HG03064 (cell line): ENCODE data around the gene ZBTB16.

Experiments used
- ATAC-seq: cut with Tn5 transposase; IDR thresholded peaks from one replicate; pipeline ENCODE4 v1.9.1; 2021; ENCODE audit warnings: low read depth; ENCODE audit not compliant: unreplicated experiment

The ZBTB16 gene

GRCh38 chr11:114195981-114196731, 136.6 kb downstream of the ZBTB16 start:
- no peak for ATAC-seq

GRCh38 chr11:114196997-114197703, 137.6 kb downstream of the ZBTB16 start:
- ATAC-seq, result no peak

- ATAC-seq, result no peak
Observed at GRCh38 chr11:114197799-114198500, 138.4 kb downstream of the ZBTB16 start.

- ATAC-seq, result no peak
Observed at GRCh38 chr11:114199051-114199450, 139.5 kb downstream of the ZBTB16 start.

- ATAC-seq, result no peak
Observed at GRCh38 chr11:114200351-114201133, 141.0 kb downstream of the ZBTB16 start.

GRCh38 chr11:114201219-114201618, 141.7 kb downstream of the ZBTB16 start:
- no peak for ATAC-seq

- no peak for ATAC-seq
Observed at GRCh38 chr11:114202011-114202609, 142.6 kb downstream of the ZBTB16 start.

- ATAC-seq, result no peak
Observed at GRCh38 chr11:114207096-114207495, 147.6 kb downstream of the ZBTB16 start.

- no peak for ATAC-seq
Observed at GRCh38 chr11:114208377-114208776, 148.9 kb downstream of the ZBTB16 start.

- no peak for ATAC-seq
Observed at GRCh38 chr11:114209343-114209742, 149.8 kb downstream of the ZBTB16 start.

GRCh38 chr11:114209904-114210303, 150.4 kb downstream of the ZBTB16 start:
- no peak for ATAC-seq

- ATAC-seq, result no peak
Observed at GRCh38 chr11:114211444-114212121, 152.1 kb downstream of the ZBTB16 start.

GRCh38 chr11:114213622-114214021, 154.1 kb downstream of the ZBTB16 start:
- no peak for ATAC-seq

GRCh38 chr11:114215428-114215827, 155.9 kb downstream of the ZBTB16 start:
- no peak for ATAC-seq

GRCh38 chr11:114215871-114216795, 156.6 kb downstream of the ZBTB16 start:
- ATAC-seq, result no peak

- ATAC-seq, result no peak
Observed at GRCh38 chr11:114216796-114217180, 157.3 kb downstream of the ZBTB16 start.

- no peak for ATAC-seq
Observed at GRCh38 chr11:114218508-114218907, 159.0 kb downstream of the ZBTB16 start.

GRCh38 chr11:114219559-114220349, 160.2 kb downstream of the ZBTB16 start:
- no peak for ATAC-seq
